HCT116 (cell line): ENCODE data around the gene RALGPS1. TPM values are rescaled to one million over a fixed set of nuclear protein-coding genes. Genes with fewer than 3 reads are reported as not detected.

ENCODE experiments used
- ATAC-seq: fragments of 200-7000 bp; cut with Tn5 transposase; 2 replicates; pipeline ENCODE4 v1.9.1; 2020; ENCODE audit warnings: mild to moderate bottlenecking, moderate library complexity
- BruUV-seq: library from RNA; stranded (reverse); fragments of 400-500 nt; replicated peaks from 2 replicates; lab custom pipeline; 2021; lab: Mats Ljungman, UMichigan
- CTCF ChIA-PET: fragments of 300-600 bp; sonication (Branson Sonifier 250); formaldehyde crosslinking; loops from one replicate; lab custom pipeline; 2021; ENCODE audit warnings: antibody characterized with exemption; lab: Charles Lee
- POLR2A ChIA-PET: fragments of 300-600, 350-600 bp; sonication (Branson Sonifier 250); formaldehyde crosslinking; loops from one replicate; lab custom pipeline; 2021; ENCODE audit warnings: antibody characterized with exemption; lab: Charles Lee
- RAD21 ChIA-PET, 2 experiments: fragments of 300-600 bp; sonication (Branson Sonifier 250); formaldehyde crosslinking; loops; one replicate each; lab custom pipeline; 2023; ENCODE audit warnings: low total read pairs in 2 of 2; ENCODE audit not compliant: uncharacterized antibody in 2 of 2, unreplicated experiment in 2 of 2, low non-redundant PET in 1 of 2; lab: Charles Lee
- DNase-seq: peaks from one replicate; pipeline ENCODE4 v3.0.0-alpha.2; 2010; ENCODE audit warnings: low read depth, low spot score
- H2AFZ ChIP-seq: fragments of 200-600 bp; shearing (Covaris generic), sonication (generic); 2 replicates; pipeline ENCODE4 v1.6.1; 2017; ENCODE audit warnings: low read depth, mixed run types, mixed read lengths, antibody characterized with exemption, low read length; ENCODE audit not compliant: poor library complexity, severe bottlenecking
- H3K27ac ChIP-seq: 2 replicates; pipeline ENCODE4 v1.5.1; 2012; ENCODE audit warnings: low read depth, low read length
- H3K27me3 ChIP-seq: fragments of 200-600 bp; sonication (generic); 2 replicates; pipeline ENCODE4 v1.6.1; 2016; ENCODE audit warnings: mixed run types, low read length, mixed read lengths; ENCODE audit not compliant: insufficient read depth
- H3K36me3 ChIP-seq, 2 experiments: fragments of 200-500 bp in 1 of 2; fragments of 200-600 bp in 1 of 2; sonication (Bioruptor generic) in 1 of 2; sonication (generic) in 1 of 2; 2 replicates each; pipeline versions ENCODE4 v1.5.1 to v1.6.1; 2014 to 2016; ENCODE audit warnings: low read length in 2 of 2, inconsistent platforms in 1 of 2, mixed read lengths in 1 of 2, mixed run types in 1 of 2; ENCODE audit not compliant: insufficient read depth in 2 of 2, control insufficient read depth in 1 of 2
- H3K4me1 ChIP-seq, 2 experiments: fragments of 200-600 bp in 1 of 2; sonication (generic) in 1 of 2; 2 replicates each; pipeline versions ENCODE4 v1.5.1 to v1.6.1; 2012 to 2017; ENCODE audit warnings: low read length in 2 of 2, inconsistent platforms in 1 of 2, mild to moderate bottlenecking in 1 of 2, mixed read lengths in 1 of 2, mixed run types in 1 of 2, moderate library complexity in 1 of 2; ENCODE audit not compliant: insufficient read depth in 2 of 2, control insufficient read depth in 1 of 2
- H3K4me2 ChIP-seq: fragments of 200-600 bp; sonication (generic); 2 replicates; pipeline ENCODE4 v1.6.1; 2017; ENCODE audit warnings: mixed run types, low read length, mixed read lengths
- H3K4me3 ChIP-seq, 2 experiments: fragments of 200-600 bp in 1 of 2; sonication (generic) in 1 of 2; replicated peaks in 1 of 2; 2 replicates each; pipeline ENCODE4 v1.5.1; 2011 to 2016; ENCODE audit warnings: low read length in 2 of 2, control low read depth in 1 of 2, low read depth in 1 of 2, mild to moderate bottlenecking in 1 of 2, mixed read lengths in 1 of 2, mixed run types in 1 of 2
- H3K79me2 ChIP-seq: fragments of 200-600 bp; sonication (generic); 2 replicates; pipeline ENCODE4 v1.6.1; 2017; ENCODE audit warnings: mild to moderate bottlenecking, mixed run types, low read length, moderate library complexity, mixed read lengths; ENCODE audit not compliant: insufficient read depth
- H3K9ac ChIP-seq: fragments of 200-600 bp; sonication (generic); 2 replicates; pipeline ENCODE4 v1.6.1; 2016; ENCODE audit warnings: low read length, mixed read lengths
- H3K9me2 ChIP-seq: fragments of 200-600 bp; sonication (generic), shearing (Covaris generic); 2 replicates; pipeline ENCODE4 v1.6.1; 2017; ENCODE audit warnings: mixed run types, mild to moderate bottlenecking, moderate library complexity; ENCODE audit not compliant: insufficient read depth
- H3K9me3 ChIP-seq, 2 experiments: fragments of 200-500 bp in 1 of 2; fragments of 200-600 bp in 1 of 2; sonication (Bioruptor generic) in 1 of 2; sonication (generic) in 1 of 2; 2 replicates each; pipeline ENCODE4 v1.6.1; 2014 to 2017; ENCODE audit warnings: low read length in 2 of 2, mixed read lengths in 2 of 2, inconsistent platforms in 1 of 2, low read depth in 1 of 2, mild to moderate bottlenecking in 1 of 2, mixed run types in 1 of 2, moderate library complexity in 1 of 2; ENCODE audit not compliant: control insufficient read depth in 1 of 2, insufficient read depth in 1 of 2
- H4K20me1 ChIP-seq: fragments of 200-600 bp; sonication (generic), shearing (Covaris generic); 2 replicates; pipeline ENCODE4 v1.6.1; 2017; ENCODE audit warnings: mixed run types, mild to moderate bottlenecking, moderate library complexity; ENCODE audit not compliant: insufficient read depth
- EZH2 ChIP-seq: fragments of 200-600 bp; sonication (generic); IDR thresholded peaks from 2 replicates; pipeline ENCODE4 v1.6.1; 2017; ENCODE audit warnings: antibody characterized with exemption, mixed run types
- POLR2A ChIP-seq: IDR thresholded peaks from 2 replicates; pipeline ENCODE4 v1.7.0; 2011; ENCODE audit warnings: borderline replicate concordance; ENCODE audit not compliant: insufficient read depth, insufficient read length; ENCODE audit errors: extremely low read depth
- POLR2AphosphoS5 ChIP-seq: IDR thresholded peaks from 2 replicates; pipeline ENCODE4 v1.6.1; 2011; ENCODE audit warnings: mild to moderate bottlenecking, low read depth, low read length, moderate library complexity
- SIN3A ChIP-seq: IDR thresholded peaks from 2 replicates; pipeline ENCODE4 v1.6.1; 2012; ENCODE audit warnings: low read depth
- ZFX ChIP-seq: fragments of 450-650 bp; IDR thresholded peaks from 2 replicates; pipeline ENCODE4 v1.6.1; 2017
- intact Hi-C: fragments of 100-400 bp; cut with micrococcal nuclease; formaldehyde crosslinking; loops from 2 replicates; pipeline ENCODE4 v1.10.0; 2022
- total RNA-seq: library from RNA; stranded (reverse); gene quantifications from one replicate; pipeline ENCODE4 v1.2.1, GENCODE V29; 2021; ENCODE audit not compliant: unreplicated experiment
- TF ChIP-seq, protein P1 (sequence below): IDR thresholded peaks from 2 replicates; pipeline ENCODE4 v1.6.1; 2012
- TF ChIP-seq, protein P2 (sequence below), 3 experiments: fragments of 200-600 bp in 1 of 3; sonication (generic) in 1 of 3; IDR thresholded peaks in 2 of 3; conservative IDR thresholded peaks in 1 of 3; 2 replicates each; pipeline ENCODE4 v1.5.1; 2012 to 2017; ENCODE audit warnings: low read depth in 2 of 3, low read length in 2 of 3, antibody characterized with exemption in 1 of 3, borderline replicate concordance in 1 of 3, control low read depth in 1 of 3, mild to moderate bottlenecking in 1 of 3, mixed read lengths in 1 of 3, mixed run types in 1 of 3, moderate library complexity in 1 of 3; ENCODE audit not compliant: insufficient read depth in 1 of 3

Gene RALGPS1
- total RNA-seq, 1 experiment from 2014 or later = 7.6 TPM

DNA sequence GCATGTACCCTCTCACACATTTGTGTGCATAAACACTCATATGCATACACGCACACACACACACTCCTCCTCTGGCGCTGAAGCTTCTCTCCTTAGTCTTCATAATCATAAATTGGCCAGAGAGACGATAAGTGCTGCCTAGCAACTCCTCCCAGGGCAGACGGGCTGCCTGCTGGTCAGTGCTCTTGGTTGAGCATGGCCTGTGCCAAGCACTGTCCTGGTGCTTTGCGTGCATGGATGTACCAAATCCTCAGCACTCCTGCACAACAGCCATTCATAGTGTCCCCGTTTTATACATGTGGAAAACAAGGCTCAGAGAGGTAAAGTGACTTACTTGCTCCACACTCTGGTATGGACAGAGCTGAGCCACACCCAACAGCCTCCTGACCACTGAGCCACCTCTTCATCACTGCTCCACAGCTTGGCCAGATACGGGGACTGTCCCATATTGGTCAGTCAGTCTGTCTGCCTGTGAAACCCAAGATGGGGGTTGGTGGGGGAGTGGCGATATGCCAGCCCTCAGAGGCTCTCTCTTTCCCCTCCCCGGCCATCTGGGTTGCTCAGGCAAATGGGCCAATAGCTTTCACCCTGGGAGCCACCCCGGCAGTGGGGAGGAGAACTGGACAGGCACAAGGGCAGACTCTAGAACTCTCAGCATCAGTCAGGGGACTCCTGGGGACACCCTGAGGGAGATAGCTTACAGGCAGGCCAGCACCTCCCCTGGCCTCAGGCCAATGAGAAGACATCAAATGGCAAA, 285.7 kb downstream of the RALGPS1 start:
- intact Hi-C loops = no loop called here
- ChIA-PET POLR2A (interaction anchor here (0.7 kb wide), 1 partner anchor 260 kb away, joined by 3 read pairs; no protein-coding TSS in a partner anchor), CTCF (interaction anchor here (1.2 to 3.8 kb wide), 3 partner anchors 24 to 260 kb away, joined by 4 to 25 read pairs (median 18); no protein-coding TSS in a partner anchor), RAD21 (interaction anchor here in 1 of 2 experiments (1.2 to 1.6 kb wide), 2 partner anchors 235 to 258 kb away, joined by 3 to 4 read pairs; no protein-coding TSS in a partner anchor)
- BruUV-seq = no TSS peak
- H4K20me1 ChIP-seq = no peaks in the 10 kb centered on the region
- no peak overlapping the region for H2AFZ ChIP-seq
- H3K27ac ChIP-seq = no peak overlapping the region
- H3K27me3 ChIP-seq = no peaks in the 10 kb centered on the region
- peaks cover 17 to 28% of the 10 kb centered on the region in 2 experiments for H3K4me1 ChIP-seq
- no peaks in the 10 kb centered on the region for H3K79me2 ChIP-seq
- no peak for ATAC-seq
- no peak overlapping the region for H3K4me3 ChIP-seq
- TF ChIP-seq SIN3A (no peak), POLR2A (no peak), POLR2AphosphoS5 (no peak), EZH2 (no peak), ZFX (no peak)
- TF ChIP-seq, protein P1, sequence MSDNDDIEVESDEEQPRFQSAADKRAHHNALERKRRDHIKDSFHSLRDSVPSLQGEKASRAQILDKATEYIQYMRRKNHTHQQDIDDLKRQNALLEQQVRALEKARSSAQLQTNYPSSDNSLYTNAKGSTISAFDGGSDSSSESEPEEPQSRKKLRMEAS = no peak
- TF ChIP-seq, protein P2, sequence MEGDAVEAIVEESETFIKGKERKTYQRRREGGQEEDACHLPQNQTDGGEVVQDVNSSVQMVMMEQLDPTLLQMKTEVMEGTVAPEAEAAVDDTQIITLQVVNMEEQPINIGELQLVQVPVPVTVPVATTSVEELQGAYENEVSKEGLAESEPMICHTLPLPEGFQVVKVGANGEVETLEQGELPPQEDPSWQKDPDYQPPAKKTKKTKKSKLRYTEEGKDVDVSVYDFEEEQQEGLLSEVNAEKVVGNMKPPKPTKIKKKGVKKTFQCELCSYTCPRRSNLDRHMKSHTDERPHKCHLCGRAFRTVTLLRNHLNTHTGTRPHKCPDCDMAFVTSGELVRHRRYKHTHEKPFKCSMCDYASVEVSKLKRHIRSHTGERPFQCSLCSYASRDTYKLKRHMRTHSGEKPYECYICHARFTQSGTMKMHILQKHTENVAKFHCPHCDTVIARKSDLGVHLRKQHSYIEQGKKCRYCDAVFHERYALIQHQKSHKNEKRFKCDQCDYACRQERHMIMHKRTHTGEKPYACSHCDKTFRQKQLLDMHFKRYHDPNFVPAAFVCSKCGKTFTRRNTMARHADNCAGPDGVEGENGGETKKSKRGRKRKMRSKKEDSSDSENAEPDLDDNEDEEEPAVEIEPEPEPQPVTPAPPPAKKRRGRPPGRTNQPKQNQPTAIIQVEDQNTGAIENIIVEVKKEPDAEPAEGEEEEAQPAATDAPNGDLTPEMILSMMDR (IDR thresholded peaks at IDR 0.05 in 2 of 3, conservative IDR thresholded peaks at IDR 0.05 in 1 of 3; ENCODE audit: borderline replicate concordance in 1 of 3, insufficient read depth in 1 of 3, low read depth in 2 of 3, low read length in 2 of 3) = no peak
- H3K36me3 ChIP-seq = no peaks in the 10 kb centered on the region
- DNase-seq = no peak
- no peaks in the 10 kb centered on the region for H3K9me2 ChIP-seq
- H3K9ac ChIP-seq = no peak overlapping the region
- no peaks in the 10 kb centered on the region for H3K9me3 ChIP-seq
- H3K4me2 ChIP-seq = no peak overlapping the region
